Keratinocyte (primary cell): ENCODE results near the gene MREG.

Source experiments
- CTCF ChIP-seq, 3 experiments: IDR thresholded peaks in 1 of 3; conservative IDR thresholded peaks in 1 of 3; optimal IDR thresholded peaks in 1 of 3; 2 replicates in 2 of 3; 3 replicates in 1 of 3; pipeline versions ENCODE3 to v1.5.1; 2011; ENCODE audit warnings: low read length in 3 of 3, mild to moderate bottlenecking in 3 of 3, moderate library complexity in 2 of 3, control low read depth in 1 of 3, inconsistent platforms in 1 of 3; ENCODE audit not compliant: insufficient read depth in 2 of 3; ENCODE audit errors: extremely low read depth in 1 of 3
- EZH2 ChIP-seq: IDR thresholded peaks from one replicate; pipeline ENCODE4 v1.6.1; 2012; ENCODE audit warnings: inconsistent platforms, mild to moderate bottlenecking, low read length, moderate library complexity

- TF ChIP-seq EZH2 (no peak), CTCF (optimal IDR thresholded peaks at IDR 0.05 in 1 of 3, IDR thresholded peaks at IDR 0.05 in 1 of 3, conservative IDR thresholded peaks at IDR 0.05 in 1 of 3; ENCODE audit: extremely low read depth in 1 of 3, insufficient read depth in 2 of 3, low read length in 3 of 3) (no peak)
Observed at GRCh38 chr2:215914054-215914776, 99.1 kb downstream of the MREG start.
